OCI-LY1 (cell line): ENCODE measurements around the gene CSAD.

Experiments used
- H2AFZ ChIP-seq: fragments of 200-600 bp; sonication (generic), shearing (Covaris generic); 2 replicates; pipeline ENCODE4 v1.6.0; 2014; ENCODE audit warnings: antibody characterized with exemption, mild to moderate bottlenecking, low read length
- H3F3A ChIP-seq: fragments of 200-600 bp; sonication (generic), shearing (Covaris generic); 2 replicates; pipeline ENCODE4 v1.6.0; 2014; ENCODE audit warnings: mild to moderate bottlenecking, antibody characterized with exemption, low read length, moderate library complexity; ENCODE audit not compliant: insufficient read depth
- H3K27ac ChIP-seq: fragments of 200-600 bp; sonication (generic); 2 replicates; pipeline ENCODE4 v1.5.1; 2014; ENCODE audit warnings: low read length, mixed run types, mild to moderate bottlenecking, low read depth; ENCODE audit not compliant: poor library complexity, severe bottlenecking
- H3K27me3 ChIP-seq: fragments of 200-600 bp; sonication (generic); 2 replicates; pipeline ENCODE4 v1.6.0; 2014; ENCODE audit warnings: antibody characterized with exemption, mild to moderate bottlenecking, low read length, moderate library complexity; ENCODE audit not compliant: insufficient read depth
- H3K36me3 ChIP-seq: fragments of 200-600 bp; sonication (generic); 2 replicates; pipeline ENCODE4 v1.6.1; 2014; ENCODE audit warnings: mild to moderate bottlenecking, antibody characterized with exemption, low read length, moderate library complexity, mixed read lengths; ENCODE audit not compliant: insufficient read depth
- H3K4me1 ChIP-seq: fragments of 200-600 bp; sonication (generic); 2 replicates; pipeline ENCODE4 v1.5.1; 2014; ENCODE audit warnings: mild to moderate bottlenecking, low read length, moderate library complexity; ENCODE audit not compliant: insufficient read depth, severe bottlenecking
- H3K4me2 ChIP-seq: fragments of 200-600 bp; sonication (generic), shearing (Covaris generic); 2 replicates; pipeline ENCODE4 v1.6.1; 2014; ENCODE audit warnings: low read length
- H3K4me3 ChIP-seq: fragments of 200-600 bp; sonication (generic); 2 replicates; pipeline ENCODE4 v1.5.1; 2014; ENCODE audit warnings: low read length, low read depth, mild to moderate bottlenecking, mixed read lengths; ENCODE audit not compliant: poor library complexity, severe bottlenecking
- H3K79me2 ChIP-seq: fragments of 200-600 bp; shearing (Covaris generic); 2 replicates; pipeline ENCODE4 v1.6.1; 2016; ENCODE audit warnings: mixed run types, low read length, mixed read lengths; ENCODE audit not compliant: insufficient read depth
- H3K9ac ChIP-seq: fragments of 200-600 bp; sonication (generic), shearing (Covaris generic); 2 replicates; pipeline ENCODE4 v1.6.1; 2014; ENCODE audit warnings: mild to moderate bottlenecking, low read length, mixed read lengths
- H3K9me2 ChIP-seq: fragments of 200-600 bp; sonication (generic), shearing (Covaris generic); 2 replicates; pipeline ENCODE4 v1.6.1; 2014; ENCODE audit warnings: low read depth, mild to moderate bottlenecking, low read length, mixed read lengths
- H3K9me3 ChIP-seq: fragments of 200-600 bp; shearing (Covaris generic); 2 replicates; pipeline ENCODE4 v1.6.1; 2014; ENCODE audit warnings: low read length, mixed read lengths
- H4K20me1 ChIP-seq: fragments of 200-600 bp; sonication (generic), shearing (Covaris generic); 2 replicates; pipeline ENCODE4 v1.6.0; 2016; ENCODE audit warnings: mild to moderate bottlenecking, low read length; ENCODE audit not compliant: insufficient read depth
- EZH2 ChIP-seq: fragments of 200-600 bp; sonication (generic), shearing (Covaris generic); IDR thresholded peaks from 2 replicates; pipeline ENCODE4 v1.8.0; 2017; ENCODE audit warnings: borderline replicate concordance, mixed run types, mild to moderate bottlenecking, antibody characterized with exemption, low read length, moderate library complexity, mixed read lengths
- TF ChIP-seq, protein P1 (sequence below): fragments of 200-600 bp; sonication (generic), shearing (Covaris generic); IDR thresholded peaks from 2 replicates; pipeline ENCODE4 v1.5.1; 2017; ENCODE audit warnings: mild to moderate bottlenecking, antibody characterized with exemption, low read length, moderate library complexity, mixed read lengths

The CSAD gene

DNA sequence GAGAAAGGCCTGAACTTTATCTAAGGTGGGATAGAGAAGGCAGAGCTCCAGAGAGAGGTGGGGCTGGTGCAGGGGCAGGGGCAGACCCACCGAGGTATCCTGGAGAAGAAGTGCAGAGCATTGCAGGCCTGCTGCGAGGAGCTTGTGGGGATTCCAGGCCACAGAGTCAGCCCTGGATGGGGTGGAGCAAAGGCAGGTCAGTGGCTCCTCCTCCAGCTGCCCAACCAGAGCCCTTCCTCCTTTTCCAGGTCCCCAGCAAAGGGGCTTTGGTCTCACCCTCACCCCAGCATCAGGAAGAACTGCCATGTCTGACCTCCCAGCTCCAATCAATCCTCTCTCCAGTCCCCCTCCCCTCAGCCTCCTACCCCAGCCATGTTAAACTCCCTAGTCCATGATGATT, 20.1 kb downstream of the CSAD start:
- Histone ChIP-seq H3K79me2 (no peaks in the 10 kb centered on the region), H3K4me2 (no peak overlapping the region), H4K20me1 (no peaks in the 10 kb centered on the region), H3K27ac (no peak overlapping the region), H2AFZ (no peak overlapping the region), H3K36me3 (no peaks in the 10 kb centered on the region; the same call in 1 of the 2 replicates), H3K27me3 (no peaks in the 10 kb centered on the region), H3K9ac (no peak overlapping the region), H3K9me3 (no peaks in the 10 kb centered on the region), H3K4me3 (no peak overlapping the region), H3F3A (no peaks in the 10 kb centered on the region), H3K9me2 (no peaks in the 10 kb centered on the region), H3K4me1 (peaks cover 9% of the 10 kb centered on the region)
- TF ChIP-seq, protein P1, sequence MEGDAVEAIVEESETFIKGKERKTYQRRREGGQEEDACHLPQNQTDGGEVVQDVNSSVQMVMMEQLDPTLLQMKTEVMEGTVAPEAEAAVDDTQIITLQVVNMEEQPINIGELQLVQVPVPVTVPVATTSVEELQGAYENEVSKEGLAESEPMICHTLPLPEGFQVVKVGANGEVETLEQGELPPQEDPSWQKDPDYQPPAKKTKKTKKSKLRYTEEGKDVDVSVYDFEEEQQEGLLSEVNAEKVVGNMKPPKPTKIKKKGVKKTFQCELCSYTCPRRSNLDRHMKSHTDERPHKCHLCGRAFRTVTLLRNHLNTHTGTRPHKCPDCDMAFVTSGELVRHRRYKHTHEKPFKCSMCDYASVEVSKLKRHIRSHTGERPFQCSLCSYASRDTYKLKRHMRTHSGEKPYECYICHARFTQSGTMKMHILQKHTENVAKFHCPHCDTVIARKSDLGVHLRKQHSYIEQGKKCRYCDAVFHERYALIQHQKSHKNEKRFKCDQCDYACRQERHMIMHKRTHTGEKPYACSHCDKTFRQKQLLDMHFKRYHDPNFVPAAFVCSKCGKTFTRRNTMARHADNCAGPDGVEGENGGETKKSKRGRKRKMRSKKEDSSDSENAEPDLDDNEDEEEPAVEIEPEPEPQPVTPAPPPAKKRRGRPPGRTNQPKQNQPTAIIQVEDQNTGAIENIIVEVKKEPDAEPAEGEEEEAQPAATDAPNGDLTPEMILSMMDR: no peak
- no peak for TF ChIP-seq EZH2

DNA sequence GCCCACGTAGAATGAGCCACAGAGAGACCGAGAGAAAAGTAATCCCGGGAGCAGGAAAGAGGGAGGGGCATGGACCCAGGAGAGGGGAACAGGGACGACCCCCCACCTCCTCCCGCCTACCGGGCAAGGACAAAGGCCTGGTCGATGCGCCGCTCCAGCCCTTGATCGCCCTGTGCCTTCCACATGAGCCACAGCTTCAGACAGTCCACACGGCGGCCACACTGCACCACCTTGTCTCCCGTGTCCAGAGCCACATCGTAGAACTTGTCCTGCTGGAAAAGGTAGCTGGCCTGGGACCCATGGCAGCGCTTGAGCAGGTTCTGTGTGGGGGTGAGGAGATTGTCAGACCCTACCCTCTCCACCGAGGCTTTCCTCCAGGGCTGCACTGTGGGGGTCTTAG, 20.7 kb downstream of the CSAD start:
- Histone ChIP-seq H4K20me1 (no peaks in the 10 kb centered on the region), H3K79me2 (no peaks in the 10 kb centered on the region), H3K9me2 (no peaks in the 10 kb centered on the region), H3K4me3 (no peak overlapping the region), H3K9me3 (no peaks in the 10 kb centered on the region), H2AFZ (no peak overlapping the region), H3K9ac (peak overlapping the region; percentile 27; the same call in 1 of the 2 replicates), H3K27ac (no peak overlapping the region), H3K36me3 (no peaks in the 10 kb centered on the region), H3F3A (no peaks in the 10 kb centered on the region), H3K4me1 (peaks cover 9% of the 10 kb centered on the region), H3K4me2 (no peak overlapping the region), H3K27me3 (no peaks in the 10 kb centered on the region)
- TF ChIP-seq, protein P1: no peak
- TF ChIP-seq EZH2: no peak

DNA sequence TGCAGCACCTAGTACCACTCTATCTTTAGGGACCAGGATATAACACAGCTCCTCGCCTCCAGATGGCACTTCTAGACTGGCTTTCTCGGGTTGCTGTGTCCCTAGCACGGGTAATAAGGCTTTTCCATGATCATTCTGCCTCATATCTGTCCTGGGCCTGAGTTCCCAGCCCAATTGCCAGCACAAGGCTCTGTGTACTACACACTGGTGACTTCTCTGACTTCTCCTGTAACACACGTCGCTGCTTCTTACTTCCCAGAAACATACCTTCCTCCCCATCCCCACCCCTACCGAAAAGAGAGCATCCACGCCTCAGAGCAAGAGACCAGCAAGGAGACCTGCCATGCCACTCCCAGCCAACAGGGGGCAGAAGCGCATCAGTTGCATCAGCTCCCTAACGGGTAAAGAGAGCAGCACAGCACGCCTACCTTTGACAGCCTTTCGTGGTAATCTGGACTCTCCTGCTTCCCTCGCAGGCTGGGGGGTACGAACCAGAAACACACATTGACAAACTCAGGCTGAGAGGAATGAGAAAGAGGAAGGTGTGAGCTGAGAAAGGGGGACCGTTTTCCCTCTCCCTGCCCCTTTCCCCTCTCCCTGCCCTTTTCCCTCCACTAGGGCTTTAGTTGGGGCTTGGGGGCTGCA, 21.4 kb downstream of the CSAD start:
- Histone ChIP-seq H3K27ac (no peak overlapping the region), H3K27me3 (no peaks in the 10 kb centered on the region), H3K4me1 (peaks cover 9% of the 10 kb centered on the region), H3F3A (no peaks in the 10 kb centered on the region), H3K36me3 (no peaks in the 10 kb centered on the region), H3K9ac (peak overlapping the region; percentile 27; the same call in 1 of the 2 replicates), H3K9me3 (no peaks in the 10 kb centered on the region), H4K20me1 (no peaks in the 10 kb centered on the region), H3K9me2 (no peaks in the 10 kb centered on the region), H3K4me3 (no peak overlapping the region), H3K79me2 (no peaks in the 10 kb centered on the region), H3K4me2 (peak overlapping the region; percentile 14; the same call in 1 of the 2 replicates), H2AFZ (no peak overlapping the region)
- TF ChIP-seq EZH2: no peak
- TF ChIP-seq, protein P1: peak; percentile 99
